Measurements from ENCODE around the gene TLE2. TPM values are rescaled to one million over a fixed set of nuclear protein-coding genes. Genes with fewer than 3 reads are reported as not detected.
A peak's percentile ranks its signal among the peaks of the same experiment; 100 is the strongest.

TLE2 gene
- 1 to 10 TPM in 4 of 6 donors, under 1 TPM in 1, not detected in 1; 0.84 to 2.3 (median 1.9) TPM for polyA plus RNA-seq (ENCODE audit: low read depth in 6 of 6)

DNA sequence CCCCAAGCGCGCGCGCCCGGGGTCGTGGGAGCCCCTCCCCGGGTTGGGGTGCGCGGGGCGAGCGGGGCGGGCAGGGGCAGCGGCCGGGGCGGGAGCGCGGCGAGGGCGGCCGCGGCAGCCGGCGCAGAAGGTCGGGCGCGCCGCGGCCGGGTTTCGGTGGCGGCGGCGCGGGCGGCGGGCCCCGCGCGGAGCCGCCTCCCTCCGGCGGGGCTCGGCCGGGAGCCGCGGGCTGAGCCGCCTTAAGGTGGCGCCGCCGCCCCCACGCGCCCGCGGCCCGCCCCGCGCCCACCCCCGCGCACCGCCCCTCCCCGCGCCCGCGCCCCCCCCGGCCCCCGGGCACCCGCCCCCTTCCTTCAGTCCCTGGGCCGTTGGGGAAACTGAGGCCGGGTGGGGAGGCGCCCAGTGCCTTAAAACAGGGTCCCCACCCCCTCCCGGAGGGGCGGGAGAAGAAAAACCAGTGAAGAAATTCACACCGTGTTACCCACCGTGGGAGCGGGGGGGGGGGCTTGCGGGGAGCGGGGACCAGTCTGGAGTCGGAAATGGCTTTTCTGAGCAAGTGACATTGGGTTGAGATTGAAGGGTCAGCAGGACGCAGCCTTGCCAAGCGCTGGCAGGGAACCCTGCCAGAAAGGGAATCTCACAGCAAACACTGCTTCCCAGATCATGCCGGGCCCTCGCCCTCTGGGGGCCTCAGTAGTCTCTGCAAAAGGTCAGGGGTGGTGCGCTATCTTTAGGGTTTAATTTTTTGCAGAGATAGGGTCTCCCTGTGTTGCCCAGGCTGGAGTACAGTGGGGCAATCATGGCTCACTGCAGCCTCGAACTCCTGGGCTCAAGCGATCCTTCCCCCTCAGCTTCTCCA, at the start of gene TLE2:
Gene TLE2, minus strand, starts transcription at position 216 of the 859 bp plus-strand sequence. CDS start 376 bp downstream, outside the sequence.
- Mint-ChIP-seq H3K27ac (peak within 1 kb of the TSS in 3 of 6 donors; percentile 24 to 62 (median 44)), H3K4me1 (peaks cover 16 to 29% (median 23%) of the 10 kb centered on the region in 3 donors), H3K4me3 (peak within 1 kb of the TSS; percentile 73 to 90 (median 82)), H3K36me3 (no peaks in the 10 kb centered on the region), H3K27me3 (peaks cover 12 to 43% (median 35%) of the 10 kb centered on the region in 3 donors), H3K9me3 (peaks cover 0 to 2% (median 0%) of the 10 kb centered on the region in 7 donors)
- ATAC-seq (ENCODE audit: low read depth in 2 of 2) (peak; percentile 49 to 65), DNase-seq (peak; percentile 15)

DNA sequence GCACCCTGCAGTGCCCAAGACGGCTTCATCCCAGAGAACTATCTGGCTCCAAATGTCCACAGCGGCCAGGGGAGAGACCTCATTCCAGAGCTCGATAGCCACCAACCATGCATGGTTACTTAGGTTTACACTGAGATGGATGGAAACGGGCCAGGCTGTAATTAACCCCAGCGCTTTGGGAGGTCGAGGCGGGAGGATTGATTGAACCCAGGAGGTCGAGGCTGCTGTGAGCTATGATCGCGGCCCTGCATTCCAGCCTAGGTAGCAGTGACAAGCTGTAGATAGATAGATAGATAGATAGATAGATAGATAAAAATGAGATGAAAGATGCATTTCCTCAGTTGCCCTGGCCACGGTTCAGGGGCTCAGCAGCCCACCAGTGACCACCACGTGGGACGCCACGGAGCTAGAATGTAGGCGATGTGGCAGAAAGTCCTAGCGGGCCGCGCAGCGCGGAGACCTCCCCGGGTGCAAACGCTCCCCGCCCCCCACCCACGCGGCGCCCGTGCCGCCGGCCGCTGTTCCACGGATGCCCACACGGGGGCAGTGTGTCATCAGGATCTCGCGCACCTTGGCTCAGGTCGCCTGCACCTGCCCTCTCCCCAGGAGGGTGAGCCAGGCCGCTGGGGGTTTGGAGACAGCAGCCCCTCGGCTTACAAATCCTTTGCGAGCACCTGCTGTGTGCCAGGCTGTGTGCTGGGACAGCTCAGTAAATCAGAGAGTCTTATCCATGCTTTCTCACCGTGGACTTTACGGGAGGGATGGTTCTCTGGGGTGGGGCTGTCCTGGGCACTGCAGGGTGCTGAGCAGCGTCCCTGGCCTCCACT, 46.7 kb upstream of the TLE2 start:
- peak overlapping the region in 5 of 8 donors; percentile 32 to 54 (median 48) for H3K4me3 Mint-ChIP-seq
- H3K27ac Mint-ChIP-seq, result peak overlapping the region in 2 of 6 donors; percentile 33 to 88
- ATAC-seq (ENCODE audit: low read depth in 2 of 2) (peak; percentile 93 to 95), DNase-seq (peak; percentile 67)
- H3K36me3 Mint-ChIP-seq, result no peaks in the 10 kb centered on the region
- H3K4me1 Mint-ChIP-seq, result peaks cover 3 to 16% (median 14%) of the 10 kb centered on the region in 3 donors
- H3K9me3 Mint-ChIP-seq, result no peaks in the 10 kb centered on the region
- no peaks in the 10 kb centered on the region for H3K27me3 Mint-ChIP-seq

DNA sequence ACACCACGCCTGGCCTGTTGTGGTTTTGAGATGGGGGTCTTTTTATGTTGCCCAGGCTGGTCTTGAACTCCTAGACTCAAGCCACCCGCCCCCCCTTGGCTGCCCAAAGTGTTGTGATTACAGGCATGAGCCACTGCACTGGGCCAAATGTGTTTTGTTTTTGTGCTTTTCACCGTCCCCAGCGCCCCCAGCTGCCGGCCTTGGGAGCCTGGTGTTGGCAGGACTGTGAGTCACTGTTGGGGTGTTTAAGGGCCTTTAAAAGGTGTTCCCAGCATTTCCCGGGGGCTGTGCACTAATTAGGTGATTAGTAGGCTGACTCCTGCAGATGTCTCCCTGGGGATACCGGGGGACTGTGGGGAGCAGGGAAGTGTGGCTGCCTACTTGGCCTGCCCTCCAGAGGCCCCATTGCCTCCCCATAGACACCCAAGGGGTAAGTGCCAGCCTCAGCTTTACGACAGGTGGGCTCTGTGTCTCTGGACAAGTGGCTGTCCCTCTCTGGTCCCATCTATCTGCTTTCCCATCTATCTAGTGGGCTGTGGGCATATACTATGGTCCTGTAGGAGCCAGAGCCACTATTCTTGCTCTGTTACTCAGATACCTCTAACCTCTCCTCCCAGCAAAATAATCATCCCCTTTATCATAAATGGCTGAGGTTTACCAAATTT, 45.0 kb upstream of the TLE2 start:
- Mint-ChIP-seq H3K36me3 (no peaks in the 10 kb centered on the region), H3K9me3 (no peaks in the 10 kb centered on the region), H3K27me3 (no peaks in the 10 kb centered on the region), H3K4me1 (peaks cover 3 to 26% (median 14%) of the 10 kb centered on the region in 3 donors), H3K4me3 (peak overlapping the region in 1 of 8 donors; percentile 3), H3K27ac (peak overlapping the region in 1 of 6 donors; percentile 56)
- DNase-seq (no peak), ATAC-seq (ENCODE audit: low read depth in 2 of 2) (no peak)

DNA sequence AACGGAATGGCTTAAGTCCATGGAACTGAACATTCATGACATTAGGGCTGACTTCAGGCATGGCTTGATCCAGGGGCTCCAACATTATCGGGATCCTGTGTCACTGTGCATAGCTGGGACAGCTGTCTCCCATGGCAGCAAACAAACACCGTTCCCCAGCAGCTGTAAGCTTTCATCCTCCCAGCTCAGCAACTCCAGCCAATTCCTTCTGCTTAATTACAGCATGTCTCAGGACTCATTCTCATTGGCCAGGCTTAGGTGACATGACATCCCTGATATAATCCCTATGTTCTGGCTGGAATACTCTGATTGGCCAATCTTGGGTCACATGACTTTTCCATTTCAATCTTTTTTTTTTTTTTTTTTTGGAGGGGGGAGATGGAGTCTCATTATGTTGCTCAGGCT, 44.1 kb upstream of the TLE2 start:
- H3K27ac Mint-ChIP-seq, result peak overlapping the region in 1 of 6 donors; percentile 44
- ATAC-seq (ENCODE audit: low read depth in 2 of 2) (no peak), DNase-seq (no peak)

DNA sequence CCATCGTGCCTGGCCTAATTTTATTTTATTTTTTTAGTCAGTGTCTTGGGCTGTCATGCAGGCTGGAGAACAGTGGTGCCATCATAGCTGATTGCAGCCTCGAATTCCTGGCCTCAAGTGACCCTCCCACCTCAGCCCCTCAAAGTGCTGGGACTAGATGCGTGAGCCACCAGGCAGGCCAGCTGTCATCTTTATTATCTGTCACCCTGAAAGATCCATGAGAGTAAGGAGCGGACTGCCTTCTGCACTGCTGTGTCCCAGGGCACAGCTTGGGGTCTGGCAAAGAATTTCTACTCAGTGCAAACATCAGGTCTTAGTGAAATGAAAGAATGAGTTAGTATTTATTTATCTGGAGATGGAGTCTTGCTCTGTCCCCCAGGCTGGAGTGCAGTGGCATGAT, 42.7 kb upstream of the TLE2 start:
- no peaks in the 10 kb centered on the region for H3K36me3 Mint-ChIP-seq
- H3K4me1 Mint-ChIP-seq, result peaks cover 8 to 38% (median 25%) of the 10 kb centered on the region in 3 donors
- DNase-seq (no peak), ATAC-seq (ENCODE audit: low read depth in 2 of 2) (no peak)
- no peak overlapping the region for H3K4me3 Mint-ChIP-seq
- peak overlapping the region in 3 of 6 donors; percentile 18 to 65 (median 21) for H3K27ac Mint-ChIP-seq
- no peaks in the 10 kb centered on the region for H3K9me3 Mint-ChIP-seq
- H3K27me3 Mint-ChIP-seq, result no peaks in the 10 kb centered on the region

More for the DNA sequence above, 44.1 kb upstream of the TLE2 start:
- H3K4me3 Mint-ChIP-seq, result no peak overlapping the region
- no peaks in the 10 kb centered on the region for H3K36me3 Mint-ChIP-seq
- H3K4me1 Mint-ChIP-seq, result peaks cover 3 to 28% (median 16%) of the 10 kb centered on the region in 3 donors
- H3K27me3 Mint-ChIP-seq, result no peaks in the 10 kb centered on the region
- no peaks in the 10 kb centered on the region for H3K9me3 Mint-ChIP-seq

DNA sequence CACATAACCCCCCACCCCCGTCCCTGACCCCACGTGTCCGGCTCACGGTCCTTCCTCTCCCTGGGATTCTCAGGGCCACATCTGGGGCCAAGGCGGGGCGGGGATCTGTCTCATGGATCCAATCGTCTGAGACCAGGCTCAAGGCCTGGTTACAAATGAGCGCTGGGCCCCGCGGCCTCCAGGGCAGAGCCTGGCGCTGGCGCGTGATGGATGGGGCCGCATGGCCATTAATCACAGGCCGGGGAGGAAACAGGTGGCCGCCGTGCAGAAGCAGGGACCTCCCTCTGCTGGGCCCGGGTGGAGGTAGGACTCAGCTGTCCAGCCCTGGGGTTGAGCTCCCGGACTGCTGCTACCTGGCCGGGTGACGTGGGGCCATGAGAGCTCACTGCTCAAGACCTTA, 39.0 kb upstream of the TLE2 start:
- peak overlapping the region in 3 of 6 donors; percentile 59 to 72 (median 60) for H3K27ac Mint-ChIP-seq
- no peak overlapping the region for H3K4me3 Mint-ChIP-seq
- peaks cover 15 to 55% (median 42%) of the 10 kb centered on the region in 3 donors for H3K4me1 Mint-ChIP-seq

DNA sequence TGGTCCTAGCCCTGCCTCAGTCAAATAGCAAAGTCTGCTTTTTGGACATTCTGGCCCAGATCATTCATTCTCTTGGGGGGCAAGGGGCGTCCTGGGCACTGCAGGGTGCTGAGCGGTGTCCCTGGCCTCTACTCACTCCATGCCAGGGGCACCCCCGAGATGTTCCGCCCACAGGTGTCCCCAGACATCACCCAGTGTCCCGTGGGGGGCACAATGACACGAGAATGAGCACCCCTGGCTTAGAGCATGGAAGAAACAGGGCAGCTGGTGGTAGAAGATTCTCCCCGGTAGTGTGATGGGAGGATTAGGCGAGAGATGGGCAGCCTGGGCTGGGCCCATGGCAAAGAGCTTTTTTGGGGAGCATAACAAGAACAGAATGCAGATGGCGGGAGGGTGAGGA, 38.5 kb upstream of the TLE2 start:
- Mint-ChIP-seq H3K9me3 (no peaks in the 10 kb centered on the region), H3K27ac (peak overlapping the region; percentile 32 to 88 (median 78)), H3K4me3 (peak overlapping the region in 2 of 8 donors; percentile 55 to 79), H3K27me3 (no peaks in the 10 kb centered on the region), H3K4me1 (peaks cover 19 to 57% (median 47%) of the 10 kb centered on the region in 3 donors), H3K36me3 (no peaks in the 10 kb centered on the region)
- no peak for ATAC-seq (ENCODE audit: low read depth in 2 of 2)
- no peak for DNase-seq

More for the DNA sequence above, 39.0 kb upstream of the TLE2 start:
- no peak for DNase-seq
- no peak for ATAC-seq (ENCODE audit: low read depth in 2 of 2)
- no peaks in the 10 kb centered on the region for H3K27me3 Mint-ChIP-seq
- H3K36me3 Mint-ChIP-seq, result no peaks in the 10 kb centered on the region
- H3K9me3 Mint-ChIP-seq, result no peaks in the 10 kb centered on the region

DNA sequence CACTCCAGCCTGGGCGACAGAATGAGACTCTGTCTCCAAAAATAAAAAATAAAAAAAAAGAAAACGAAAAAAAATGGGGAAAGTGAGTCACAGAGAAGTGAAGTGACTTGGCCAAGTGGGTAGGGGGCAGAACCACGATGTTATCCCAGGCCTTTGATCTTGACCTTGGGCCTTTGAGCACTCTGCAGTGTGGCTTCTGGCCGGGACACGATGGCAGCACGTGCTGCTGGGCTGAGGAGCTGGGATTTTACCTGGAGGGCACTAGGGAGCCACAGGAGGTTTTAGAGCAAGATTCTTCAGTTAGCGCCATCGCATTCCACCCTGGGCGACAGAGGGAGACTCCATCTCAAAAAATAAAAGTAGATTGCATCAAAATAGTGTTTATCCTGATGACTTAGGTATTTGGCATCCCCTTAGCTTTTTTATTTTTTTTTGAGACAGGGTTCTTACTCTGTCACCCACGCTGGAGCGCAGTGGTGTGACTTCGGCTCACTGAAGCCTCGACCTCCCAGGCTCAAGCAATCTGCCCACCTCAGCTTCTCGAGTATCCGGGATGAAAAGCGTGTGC, 37.5 kb upstream of the TLE2 start:
- Mint-ChIP-seq H3K4me1 (peaks cover 19 to 57% (median 47%) of the 10 kb centered on the region in 3 donors), H3K36me3 (no peaks in the 10 kb centered on the region), H3K27ac (peak overlapping the region in 4 of 6 donors; percentile 24 to 95 (median 93))

DNA sequence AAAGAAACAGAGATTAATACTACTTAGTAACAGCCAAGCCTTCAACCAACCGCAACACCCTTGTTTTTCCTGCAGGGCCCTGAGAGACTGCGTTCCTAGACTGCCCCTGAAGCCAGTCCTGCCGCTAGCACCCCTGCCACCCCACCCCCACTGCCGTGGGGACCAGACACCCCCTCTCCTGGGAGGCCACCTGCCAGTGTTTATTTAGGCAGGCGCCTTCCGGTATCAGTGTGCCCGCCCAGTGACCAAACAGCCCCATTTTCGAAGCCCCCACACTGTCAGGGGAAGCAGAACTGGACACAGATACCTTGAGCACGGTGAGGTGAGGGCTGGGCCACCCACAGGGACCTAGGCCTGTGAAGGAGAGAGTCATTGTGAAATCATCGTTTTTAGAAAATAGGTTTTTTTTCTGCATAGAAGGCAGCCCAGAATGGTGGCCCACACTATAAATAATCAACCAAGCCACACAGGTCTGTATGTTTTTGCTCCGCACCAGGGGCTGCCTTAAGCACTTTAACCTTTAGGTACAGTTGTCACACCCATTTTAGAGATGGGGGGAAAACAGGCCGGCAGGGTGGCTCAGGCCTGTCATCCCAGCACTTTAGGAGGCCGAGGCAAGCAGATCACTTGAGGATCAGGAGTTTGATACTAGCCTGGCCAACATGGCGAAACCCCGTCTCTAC, 36.7 kb upstream of the TLE2 start:
- Mint-ChIP-seq H3K4me3 (peak overlapping the region; percentile 66 to 91 (median 86)), H3K27ac (peak overlapping the region; percentile 84 to 95 (median 90)), H3K36me3 (no peaks in the 10 kb centered on the region), H3K4me1 (peaks cover 22 to 60% (median 50%) of the 10 kb centered on the region in 3 donors), H3K27me3 (no peaks in the 10 kb centered on the region), H3K9me3 (no peaks in the 10 kb centered on the region)
- DNase-seq (peak; percentile 71), ATAC-seq (ENCODE audit: low read depth in 2 of 2) (peak; percentile 18 to 45)

More for the DNA sequence above, 37.5 kb upstream of the TLE2 start:
- no peaks in the 10 kb centered on the region for H3K9me3 Mint-ChIP-seq
- H3K27me3 Mint-ChIP-seq, result no peaks in the 10 kb centered on the region
- ATAC-seq (ENCODE audit: low read depth in 2 of 2), result no peak
- H3K4me3 Mint-ChIP-seq, result peak overlapping the region in 7 of 8 donors; percentile 29 to 91 (median 74)
- DNase-seq, result no peak

DNA sequence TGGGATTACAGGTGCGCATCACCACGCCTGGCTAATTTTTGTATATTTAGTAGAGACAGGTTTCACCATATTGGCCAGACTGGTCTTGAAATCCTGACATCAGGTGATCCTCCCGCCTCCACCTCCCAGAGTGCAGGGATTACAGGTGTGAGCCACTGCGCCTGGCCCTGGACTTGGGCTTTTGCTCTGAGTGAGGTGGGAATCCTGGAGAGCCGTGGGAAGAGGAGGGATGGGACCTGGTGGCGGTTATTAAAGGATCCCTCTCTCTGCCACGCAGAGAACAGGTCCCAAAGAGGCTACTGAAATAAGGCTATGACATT, 34.9 kb upstream of the TLE2 start:
- peak overlapping the region in 7 of 8 donors; percentile 37 to 93 (median 85) for H3K4me3 Mint-ChIP-seq
- no peaks in the 10 kb centered on the region for H3K27me3 Mint-ChIP-seq
- no peak for ATAC-seq (ENCODE audit: low read depth in 2 of 2)
- peaks cover 0 to 4% of the 10 kb centered on the region in 2 donors for H3K36me3 Mint-ChIP-seq
- H3K4me1 Mint-ChIP-seq, result peaks cover 25 to 67% (median 61%) of the 10 kb centered on the region in 3 donors
- H3K9me3 Mint-ChIP-seq, result no peaks in the 10 kb centered on the region
- peak overlapping the region in 3 of 6 donors; percentile 30 to 94 (median 77) for H3K27ac Mint-ChIP-seq
- no peak for DNase-seq

DNA sequence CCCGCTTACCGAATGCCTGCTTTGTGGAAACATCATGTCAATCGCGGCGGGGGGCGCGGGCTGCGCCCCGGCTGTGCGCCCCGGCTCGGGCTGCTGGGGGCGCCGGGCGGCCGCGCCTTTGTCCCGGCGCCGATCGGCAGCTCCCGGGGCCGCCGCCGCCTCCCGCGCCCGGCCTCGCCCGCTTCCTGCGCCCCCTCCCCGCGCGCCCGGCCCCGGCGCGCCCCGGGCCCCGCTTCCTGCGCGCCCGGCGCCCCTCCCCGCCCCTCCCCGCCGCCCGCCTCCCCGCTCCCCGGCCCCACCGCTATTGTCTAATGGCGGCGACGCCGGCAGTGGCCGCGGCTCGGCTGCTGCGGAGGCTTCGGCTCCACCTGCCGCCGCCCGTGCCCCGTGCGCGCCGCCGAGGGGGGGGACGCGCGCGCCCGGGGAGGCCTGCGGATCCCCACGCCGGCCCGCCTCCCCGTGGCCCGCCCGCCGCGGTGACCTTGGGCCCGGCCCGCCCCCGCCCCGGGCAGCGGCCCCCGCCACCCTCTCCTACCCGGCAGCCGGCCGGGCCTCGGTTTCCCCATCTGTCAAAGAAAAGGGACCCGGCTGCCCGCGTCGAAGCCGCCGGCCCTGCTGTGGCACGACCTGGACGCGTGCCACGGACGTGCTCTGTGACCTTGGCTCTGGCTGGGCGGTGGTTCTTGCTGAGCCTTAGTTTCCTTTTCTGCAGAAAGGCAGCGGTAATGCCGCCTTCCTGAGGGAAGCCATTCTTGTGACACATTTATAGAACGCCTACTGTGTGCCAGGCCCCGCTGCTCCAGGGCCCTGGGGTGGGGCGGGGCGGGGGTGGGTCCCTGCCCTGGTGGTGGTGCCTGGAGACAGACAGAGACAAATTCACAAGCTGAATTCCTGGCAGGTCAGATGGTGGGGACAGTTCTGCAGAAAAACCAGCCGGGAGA, 33.4 kb upstream of the TLE2 start, which contains the start of gene TLE5:
Gene TLE5, minus strand, starts transcription at position 331 of the 941 bp plus-strand sequence. Its CDS starts 295 bp downstream, at position 36.
- Mint-ChIP-seq H3K4me1 (peaks cover 33 to 67% (median 64%) of the 10 kb centered on the region in 3 donors), H3K4me3 (peak within 1 kb of the TSS; percentile 85 to 95 (median 90)), H3K27ac (peak within 1 kb of the TSS; percentile 88 to 95 (median 92)), H3K36me3 (peaks cover 0 to 9% of the 10 kb centered on the region in 2 donors), H3K27me3 (no peaks in the 10 kb centered on the region), H3K9me3 (no peaks in the 10 kb centered on the region)
- ATAC-seq (ENCODE audit: low read depth in 2 of 2) (peak; percentile 52 to 53), DNase-seq (peak; percentile 74)

Measured in naive B cell (primary cell).